ENCODE results near the gene SNX30.

Gene SNX30

DNA sequence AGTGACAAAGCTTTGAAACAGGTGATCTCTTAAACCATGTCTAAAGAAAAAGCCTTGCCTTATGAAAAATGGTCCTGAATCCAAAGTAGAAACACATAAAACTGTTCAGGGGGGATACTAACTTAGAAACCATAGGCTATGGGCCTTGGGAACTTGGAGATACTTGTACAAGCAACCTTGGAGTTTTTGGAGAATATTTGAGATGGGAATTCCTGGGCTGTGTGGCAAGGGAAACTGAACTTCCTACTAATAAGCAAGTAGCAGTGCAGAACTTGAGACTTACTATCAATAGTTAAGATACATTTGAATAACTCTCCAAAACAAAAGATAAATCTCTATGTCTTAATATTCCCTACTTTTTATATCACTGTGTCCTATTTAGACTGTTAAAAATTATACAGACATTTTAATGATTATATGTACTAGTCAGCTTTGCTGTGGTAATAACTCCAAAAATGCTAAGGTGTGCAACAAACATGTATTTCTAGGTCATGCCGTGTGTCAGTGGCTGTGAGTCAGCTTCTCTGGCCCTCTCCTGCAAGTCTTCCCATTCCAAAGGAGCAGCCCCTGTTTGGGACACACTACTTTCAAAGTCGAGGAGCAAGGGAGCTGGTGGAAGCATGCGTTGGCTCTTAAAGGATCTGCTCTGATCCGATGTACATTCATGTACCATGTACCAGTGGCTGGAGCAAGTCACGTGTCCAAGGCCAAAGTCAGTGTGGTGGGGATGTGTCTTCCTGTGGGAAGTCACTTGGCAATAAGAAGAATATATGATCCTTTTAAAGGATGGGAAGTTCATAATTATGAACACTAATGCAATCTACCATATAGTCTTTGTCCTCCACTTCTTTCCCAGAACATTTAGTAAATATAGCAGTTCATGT is 39.6 kb downstream of the SNX30 start:
- no peaks in the 10 kb centered on the region for H3K79me2 ChIP-seq (ENCODE audit: insufficient read depth, low read length)
- no peaks in the 10 kb centered on the region for H4K20me1 ChIP-seq (ENCODE audit: insufficient read depth, low read length, poor library complexity, severe bottlenecking)
- H3K4me3 ChIP-seq (ENCODE audit: low read length, poor library complexity, severe bottlenecking): no peak overlapping the region
- no peaks in the 10 kb centered on the region for H3F3A ChIP-seq (ENCODE audit: low read depth)
- no peaks in the 10 kb centered on the region for H3K4me1 ChIP-seq (ENCODE audit: insufficient read depth, low read length, poor library complexity, severe bottlenecking)
- no peak for TF ChIP-seq EZH2phosphoT487 (IDR thresholded peaks at IDR 0.05; ENCODE audit: borderline replicate concordance)
- TF ChIP-seq, protein P1, sequence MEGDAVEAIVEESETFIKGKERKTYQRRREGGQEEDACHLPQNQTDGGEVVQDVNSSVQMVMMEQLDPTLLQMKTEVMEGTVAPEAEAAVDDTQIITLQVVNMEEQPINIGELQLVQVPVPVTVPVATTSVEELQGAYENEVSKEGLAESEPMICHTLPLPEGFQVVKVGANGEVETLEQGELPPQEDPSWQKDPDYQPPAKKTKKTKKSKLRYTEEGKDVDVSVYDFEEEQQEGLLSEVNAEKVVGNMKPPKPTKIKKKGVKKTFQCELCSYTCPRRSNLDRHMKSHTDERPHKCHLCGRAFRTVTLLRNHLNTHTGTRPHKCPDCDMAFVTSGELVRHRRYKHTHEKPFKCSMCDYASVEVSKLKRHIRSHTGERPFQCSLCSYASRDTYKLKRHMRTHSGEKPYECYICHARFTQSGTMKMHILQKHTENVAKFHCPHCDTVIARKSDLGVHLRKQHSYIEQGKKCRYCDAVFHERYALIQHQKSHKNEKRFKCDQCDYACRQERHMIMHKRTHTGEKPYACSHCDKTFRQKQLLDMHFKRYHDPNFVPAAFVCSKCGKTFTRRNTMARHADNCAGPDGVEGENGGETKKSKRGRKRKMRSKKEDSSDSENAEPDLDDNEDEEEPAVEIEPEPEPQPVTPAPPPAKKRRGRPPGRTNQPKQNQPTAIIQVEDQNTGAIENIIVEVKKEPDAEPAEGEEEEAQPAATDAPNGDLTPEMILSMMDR (conservative IDR thresholded peaks at IDR 0.05; ENCODE audit: low read length): no peak
- H3K9me3 ChIP-seq (ENCODE audit: insufficient read depth, low read depth, low read length): no peaks in the 10 kb centered on the region
- no peak overlapping the region for H2AFZ ChIP-seq (ENCODE audit: low read length)
- no peaks in the 10 kb centered on the region for H3K27me3 ChIP-seq (ENCODE audit: insufficient read depth, low read length, poor library complexity, severe bottlenecking)
- H3K36me3 ChIP-seq (ENCODE audit: insufficient read depth, low read length): no peaks in the 10 kb centered on the region
- H3K9ac ChIP-seq (ENCODE audit: low read depth, low read length, poor library complexity, severe bottlenecking): no peak overlapping the region
- H3K4me2 ChIP-seq (ENCODE audit: low read depth, low read length, poor library complexity, severe bottlenecking): no peak overlapping the region
- H3K9me2 ChIP-seq (replicated peaks; ENCODE audit: low read depth, low read length): no peaks in the 10 kb centered on the region

DNA sequence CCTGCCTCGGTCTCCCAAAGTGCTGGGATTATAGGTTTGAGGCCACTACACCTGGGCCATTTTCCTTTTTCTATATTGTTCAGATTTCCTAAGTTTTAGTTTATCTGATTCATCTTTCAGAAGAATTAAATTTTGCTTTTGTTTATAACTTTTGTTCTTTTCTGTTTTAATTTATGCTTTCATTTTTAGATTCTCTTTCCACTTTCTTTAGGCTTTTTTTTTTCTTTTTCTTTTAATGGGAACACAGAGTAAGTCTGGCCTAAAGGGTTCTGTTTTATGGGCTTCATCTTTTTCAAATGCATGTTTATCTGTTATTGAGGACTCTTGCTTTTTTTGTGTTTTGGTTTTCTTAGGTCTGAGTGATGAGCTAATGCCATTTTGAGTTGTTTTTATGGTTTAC is 42.1 kb downstream of the SNX30 start:
- H3K9ac ChIP-seq (ENCODE audit: low read depth, low read length, poor library complexity, severe bottlenecking): no peak overlapping the region
- H3K4me2 ChIP-seq (ENCODE audit: low read depth, low read length, poor library complexity, severe bottlenecking): no peak overlapping the region
- TF ChIP-seq, protein P1 (conservative IDR thresholded peaks at IDR 0.05; ENCODE audit: low read length): no peak
- no peak for TF ChIP-seq EZH2phosphoT487 (IDR thresholded peaks at IDR 0.05; ENCODE audit: borderline replicate concordance)
- no peak overlapping the region for H3K4me3 ChIP-seq (ENCODE audit: low read length, poor library complexity, severe bottlenecking)
- H3K9me3 ChIP-seq (ENCODE audit: insufficient read depth, low read depth, low read length): no peaks in the 10 kb centered on the region
- no peaks in the 10 kb centered on the region for H3K27me3 ChIP-seq (ENCODE audit: insufficient read depth, low read length, poor library complexity, severe bottlenecking)
- H3F3A ChIP-seq (ENCODE audit: low read depth): no peaks in the 10 kb centered on the region
- no peaks in the 10 kb centered on the region for H3K4me1 ChIP-seq (ENCODE audit: insufficient read depth, low read length, poor library complexity, severe bottlenecking)
- H4K20me1 ChIP-seq (ENCODE audit: insufficient read depth, low read length, poor library complexity, severe bottlenecking): no peaks in the 10 kb centered on the region
- H3K79me2 ChIP-seq (ENCODE audit: insufficient read depth, low read length): no peaks in the 10 kb centered on the region
- H3K36me3 ChIP-seq (ENCODE audit: insufficient read depth, low read length): no peaks in the 10 kb centered on the region
- H3K9me2 ChIP-seq (replicated peaks; ENCODE audit: low read depth, low read length): no peaks in the 10 kb centered on the region
- H2AFZ ChIP-seq (ENCODE audit: low read length): peak overlapping the region; percentile 29; the same call in 1 of the 2 replicates

DNA sequence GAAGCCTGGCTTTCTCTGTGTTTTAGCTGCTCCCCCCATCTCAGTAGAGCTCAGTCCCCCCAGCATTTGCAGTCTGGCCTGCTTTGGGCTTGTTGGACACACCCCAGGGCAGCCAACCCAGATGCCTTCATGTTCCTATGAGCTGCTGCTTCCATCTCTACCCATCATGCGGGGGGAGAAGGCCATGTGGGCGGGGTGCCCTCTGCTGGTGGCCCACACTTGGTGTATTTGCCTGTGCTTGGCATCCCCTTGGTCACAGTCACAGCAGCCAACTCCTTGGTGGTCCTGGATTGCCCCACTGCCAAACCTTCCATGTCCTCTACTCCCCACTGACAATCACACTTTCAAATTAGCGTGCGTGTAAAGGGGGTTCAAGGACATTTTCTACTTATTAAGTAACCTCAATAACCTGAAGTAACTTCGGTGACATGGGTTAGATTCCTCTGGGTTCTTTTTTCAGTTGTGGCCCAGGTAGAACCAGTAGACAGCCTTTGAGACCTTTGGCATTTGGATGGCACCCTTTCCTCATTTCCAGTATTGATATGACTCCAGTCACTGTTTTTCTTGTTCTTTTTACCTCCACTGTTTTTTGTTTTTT is 42.8 kb downstream of the SNX30 start:
- TF ChIP-seq, protein P1 (conservative IDR thresholded peaks at IDR 0.05; ENCODE audit: low read length): peak; percentile 95
- TF ChIP-seq EZH2phosphoT487 (IDR thresholded peaks at IDR 0.05; ENCODE audit: borderline replicate concordance): no peak
- Histone ChIP-seq H3F3A (ENCODE audit: low read depth) (no peaks in the 10 kb centered on the region), H3K9me2 (replicated peaks; ENCODE audit: low read depth, low read length) (no peaks in the 10 kb centered on the region), H3K4me1 (ENCODE audit: insufficient read depth, low read length, poor library complexity, severe bottlenecking) (no peaks in the 10 kb centered on the region), H3K4me3 (ENCODE audit: low read length, poor library complexity, severe bottlenecking) (no peak overlapping the region), H4K20me1 (ENCODE audit: insufficient read depth, low read length, poor library complexity, severe bottlenecking) (no peaks in the 10 kb centered on the region), H3K4me2 (ENCODE audit: low read depth, low read length, poor library complexity, severe bottlenecking) (no peak overlapping the region), H3K36me3 (ENCODE audit: insufficient read depth, low read length) (no peaks in the 10 kb centered on the region), H3K9ac (ENCODE audit: low read depth, low read length, poor library complexity, severe bottlenecking) (no peak overlapping the region), H3K27me3 (ENCODE audit: insufficient read depth, low read length, poor library complexity, severe bottlenecking) (no peaks in the 10 kb centered on the region), H3K79me2 (ENCODE audit: insufficient read depth, low read length) (no peaks in the 10 kb centered on the region), H2AFZ (ENCODE audit: low read length) (peak overlapping the region; percentile 29; the same call in 1 of the 2 replicates), H3K9me3 (ENCODE audit: insufficient read depth, low read depth, low read length) (no peaks in the 10 kb centered on the region)
